Measurements from ENCODE around the gene CAV3. TPM values are rescaled to one million over a fixed set of nuclear protein-coding genes. Genes with fewer than 3 reads are reported as not detected.

The CAV3 gene
- total RNA-seq, 2 experiments from 2014 or later, result not detected

DNA sequence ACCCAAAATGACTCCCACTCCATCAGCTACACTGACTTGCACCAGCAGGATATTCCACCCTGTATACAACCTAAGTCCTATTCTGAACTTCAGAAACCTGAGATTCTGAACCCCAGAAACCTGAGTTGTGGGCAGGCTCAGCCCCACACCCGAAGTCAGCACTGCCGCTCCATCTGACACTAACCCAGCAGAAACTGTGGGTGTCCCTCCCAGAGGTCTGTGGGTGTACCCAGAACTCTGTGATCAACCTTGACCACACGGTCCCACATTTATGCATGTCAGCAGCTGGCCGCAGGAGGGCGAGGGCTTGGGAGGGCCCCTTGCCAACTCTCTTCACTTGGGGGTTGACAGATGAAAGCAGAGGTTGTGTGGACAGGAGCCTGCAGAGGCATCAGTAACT lies 26.5 kb downstream of the CAV3 start:
- no peak for DNase-seq
- CTCF ChIA-PET, result interaction anchor here (3.6 kb wide), 1 partner anchor 9 kb away, joined by 10 read pairs; the partner anchor contains the start of gene OXTR
- Mint-ChIP-seq H3K36me3 (no peaks in the 10 kb centered on the region), H3K4me3 (no peak overlapping the region), H3K9me3 (ENCODE audit: low read depth) (no peaks in the 10 kb centered on the region), H3K27ac (no peak overlapping the region), H3K4me1 (no peaks in the 10 kb centered on the region), H3K27me3 (peaks cover 5% of the 10 kb centered on the region)
- no peak for ATAC-seq

DNA sequence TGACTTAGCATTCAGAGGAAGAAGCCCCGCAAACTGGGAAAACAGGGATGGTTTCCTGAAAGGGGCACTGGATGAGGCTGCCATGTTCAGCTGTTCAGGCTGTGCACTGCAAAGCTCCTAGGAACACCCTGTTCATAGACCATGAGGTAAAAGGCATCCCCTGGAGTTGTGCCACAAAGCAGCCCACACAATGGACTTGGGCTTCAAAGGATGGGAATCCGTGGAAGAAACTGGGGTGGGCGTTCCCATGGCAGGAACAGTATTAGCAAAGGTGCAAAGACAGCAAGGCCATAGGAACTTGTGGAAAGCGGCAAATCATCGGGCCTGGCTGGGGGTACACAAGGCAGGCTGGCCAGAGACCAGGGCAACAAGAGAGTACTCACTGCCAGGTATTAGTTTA lies 26.9 kb downstream of the CAV3 start:
- Mint-ChIP-seq H3K9me3 (ENCODE audit: low read depth) (no peaks in the 10 kb centered on the region), H3K4me3 (no peak overlapping the region), H3K36me3 (no peaks in the 10 kb centered on the region), H3K27ac (no peak overlapping the region), H3K4me1 (no peaks in the 10 kb centered on the region), H3K27me3 (peaks cover 2% of the 10 kb centered on the region)
- CTCF ChIA-PET, result interaction anchor here (3.6 kb wide), 1 partner anchor 9 kb away, joined by 10 read pairs; the partner anchor contains the start of gene OXTR
- ATAC-seq, result no peak
- DNase-seq, result no peak

DNA sequence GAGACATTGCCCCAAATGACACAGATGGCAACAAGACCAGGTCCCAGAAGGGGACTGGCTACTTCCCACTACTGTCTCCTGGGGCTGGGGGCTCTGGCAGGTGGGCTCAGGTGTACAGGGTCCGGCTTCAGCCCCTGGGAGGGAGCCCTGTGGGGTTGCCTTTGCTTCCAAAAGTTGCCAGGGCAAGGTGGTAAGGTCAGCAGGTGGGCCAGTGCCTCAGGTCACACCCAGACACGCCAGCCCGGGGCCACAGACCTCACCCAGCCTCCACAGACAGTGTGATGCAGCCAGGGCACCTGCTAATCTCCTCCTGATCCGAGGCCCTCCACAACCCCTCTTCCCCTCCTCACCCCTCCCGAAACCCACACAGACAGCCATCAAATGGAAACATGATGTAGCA lies 28.3 kb downstream of the CAV3 start:
- Mint-ChIP-seq H3K9me3 (ENCODE audit: low read depth) (no peaks in the 10 kb centered on the region), H3K36me3 (no peaks in the 10 kb centered on the region), H3K4me1 (no peaks in the 10 kb centered on the region), H3K4me3 (no peak overlapping the region), H3K27ac (no peak overlapping the region), H3K27me3 (peaks cover 7% of the 10 kb centered on the region)
- no peak for ATAC-seq
- CTCF ChIA-PET, result interaction anchor here (3.6 kb wide), 1 partner anchor 7 kb away, joined by 10 read pairs; the partner anchor contains the start of gene OXTR
- no peak for DNase-seq

DNA sequence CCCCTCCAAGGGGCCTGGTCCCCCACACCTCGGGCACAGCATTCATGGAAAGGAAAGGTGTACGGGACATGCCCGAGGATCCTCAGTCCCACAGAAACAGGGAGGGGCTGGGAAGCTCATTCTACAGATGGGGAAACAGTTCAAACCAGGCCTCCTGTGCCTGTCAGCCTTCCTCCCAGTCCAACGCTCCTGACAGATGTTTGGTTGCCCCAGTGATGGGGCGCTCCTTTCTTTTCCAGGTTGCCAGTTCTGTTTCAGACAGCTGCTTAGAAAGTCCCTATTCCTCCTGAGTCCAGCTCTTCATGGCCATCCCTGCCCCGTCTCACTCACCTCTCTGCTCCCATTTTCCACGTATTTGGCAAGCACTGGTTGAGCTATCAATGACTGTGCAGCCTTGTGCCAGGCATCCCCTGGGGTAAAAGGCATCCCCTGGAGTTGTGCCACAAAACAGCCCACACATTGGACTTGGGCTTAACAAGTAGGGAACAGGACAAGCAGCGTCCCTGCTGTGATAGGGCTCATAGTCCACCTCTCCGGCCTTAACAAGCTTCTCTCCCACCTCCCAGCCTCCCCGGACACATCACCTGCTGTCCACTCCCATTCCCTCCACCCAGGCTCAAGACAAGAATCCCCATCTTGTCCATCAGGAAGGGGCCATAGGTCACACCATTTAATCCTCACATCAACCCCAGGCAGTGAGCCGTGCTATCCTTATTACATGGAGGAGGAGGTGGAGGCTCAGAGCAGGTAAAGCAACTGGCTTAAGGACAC lies 29.2 kb downstream of the CAV3 start:
- Mint-ChIP-seq H3K36me3 (no peaks in the 10 kb centered on the region), H3K27ac (no peak overlapping the region), H3K4me3 (no peak overlapping the region), H3K4me1 (peaks cover 2% of the 10 kb centered on the region), H3K9me3 (ENCODE audit: low read depth) (no peaks in the 10 kb centered on the region), H3K27me3 (peaks cover 16% of the 10 kb centered on the region)
- ATAC-seq, result no peak
- no peak for DNase-seq
- CTCF ChIA-PET, result no interaction called here

DNA sequence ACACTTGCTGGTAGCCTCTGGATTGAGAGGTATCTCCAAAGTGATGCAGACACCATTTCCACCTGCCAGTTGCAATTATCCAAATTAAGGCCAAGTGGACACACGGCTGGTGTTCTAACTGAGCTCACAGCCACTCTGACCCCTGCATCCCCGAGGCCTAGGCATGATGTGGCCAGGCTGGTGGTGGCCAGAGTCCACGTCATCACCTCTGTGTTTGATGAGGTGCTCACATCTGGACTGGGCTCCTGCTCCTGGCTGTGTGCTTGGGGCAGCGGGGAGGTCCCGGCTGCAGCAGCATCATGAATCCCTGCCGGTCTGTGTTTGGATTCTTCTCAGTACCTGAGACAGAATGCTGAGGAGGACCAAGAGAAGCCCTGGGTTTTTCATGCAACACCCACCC lies 30.9 kb downstream of the CAV3 start:
- CTCF ChIA-PET, result no interaction called here
- Mint-ChIP-seq H3K27ac (no peak overlapping the region), H3K27me3 (peaks cover 32% of the 10 kb centered on the region), H3K36me3 (no peaks in the 10 kb centered on the region), H3K4me3 (no peak overlapping the region), H3K4me1 (peaks cover 16% of the 10 kb centered on the region), H3K9me3 (ENCODE audit: low read depth) (no peaks in the 10 kb centered on the region)
- DNase-seq (no peak), ATAC-seq (no peak)

DNA sequence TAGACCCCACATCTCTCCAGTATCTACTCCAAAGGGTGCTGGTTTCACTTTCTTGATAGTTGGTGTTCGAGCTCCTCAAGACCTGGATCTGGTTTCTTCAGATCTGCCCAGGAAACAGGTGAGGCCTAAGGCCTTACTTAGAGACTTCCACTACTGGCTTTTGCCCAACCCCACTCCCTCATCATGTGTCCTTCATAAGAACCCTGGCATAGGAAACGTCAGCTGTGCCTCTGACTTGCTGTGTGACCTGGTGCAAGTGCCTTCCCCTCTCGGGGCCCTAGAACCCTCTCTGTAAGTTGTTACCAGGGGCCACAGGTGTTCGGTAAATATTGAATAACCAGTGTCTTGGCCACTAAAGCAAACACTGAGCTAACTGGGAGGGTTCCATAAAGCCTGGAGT lies 31.9 kb downstream of the CAV3 start:
- Mint-ChIP-seq H3K9me3 (ENCODE audit: low read depth) (no peaks in the 10 kb centered on the region), H3K4me1 (peaks cover 18% of the 10 kb centered on the region)
- DNase-seq, result no peak

DNA sequence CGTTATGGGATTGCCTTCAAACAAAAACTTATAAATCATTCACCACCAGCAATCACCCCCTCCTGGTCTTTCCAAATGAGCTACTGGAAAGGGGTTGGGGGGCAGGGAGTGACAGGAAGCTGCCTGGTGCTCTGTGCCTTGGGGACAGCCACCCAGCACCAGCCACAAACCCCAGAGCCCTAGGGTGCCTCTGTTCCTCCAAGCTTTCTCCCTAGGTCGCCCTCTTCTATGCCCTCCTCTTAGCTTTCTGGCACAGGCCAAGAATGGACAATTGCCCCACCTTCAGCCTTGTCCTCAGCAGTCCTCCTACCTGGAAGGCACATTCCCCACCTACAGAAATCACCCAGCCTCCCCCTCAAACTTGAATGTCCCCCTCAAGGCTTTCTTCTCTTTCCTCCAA lies 32.5 kb downstream of the CAV3 start:
- no peak for DNase-seq
- no peak for ATAC-seq
- no peaks in the 10 kb centered on the region for H3K36me3 Mint-ChIP-seq
- H3K27ac Mint-ChIP-seq, result no peak overlapping the region
- CTCF ChIA-PET, result no interaction called here
- H3K4me1 Mint-ChIP-seq, result peaks cover 18% of the 10 kb centered on the region
- no peaks in the 10 kb centered on the region for H3K9me3 Mint-ChIP-seq (ENCODE audit: low read depth)
- H3K27me3 Mint-ChIP-seq, result peaks cover 47% of the 10 kb centered on the region
- no peak overlapping the region for H3K4me3 Mint-ChIP-seq

More for the DNA sequence above, 31.9 kb downstream of the CAV3 start:
- Mint-ChIP-seq H3K27ac (no peak overlapping the region), H3K4me3 (no peak overlapping the region), H3K27me3 (peaks cover 42% of the 10 kb centered on the region), H3K36me3 (no peaks in the 10 kb centered on the region)
- CTCF ChIA-PET, result no interaction called here
- ATAC-seq, result no peak

DNA sequence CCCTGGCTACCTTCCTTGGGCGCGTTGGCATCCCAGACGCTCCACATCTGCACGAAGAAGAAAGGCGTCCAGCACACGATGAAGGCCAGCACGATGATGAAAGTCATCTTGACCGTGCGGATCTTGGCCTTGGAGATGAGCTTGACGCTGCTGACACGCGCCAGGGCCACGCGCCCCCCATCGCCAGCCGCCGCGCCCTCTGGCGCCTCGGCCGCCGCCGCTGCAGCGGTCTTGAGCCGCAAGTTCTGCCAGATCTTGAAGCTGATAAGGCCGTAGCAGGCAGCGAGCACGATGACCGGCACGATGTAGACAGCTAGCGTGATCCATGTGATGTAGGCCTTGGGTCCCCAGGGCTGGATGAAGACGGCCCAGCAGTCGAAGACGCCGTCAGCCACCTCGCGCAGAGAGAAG lies 33.7 kb downstream of the CAV3 start:
- Mint-ChIP-seq H3K4me1 (peaks cover 18% of the 10 kb centered on the region), H3K36me3 (no peaks in the 10 kb centered on the region), H3K9me3 (ENCODE audit: low read depth) (no peaks in the 10 kb centered on the region), H3K4me3 (no peak overlapping the region), H3K27ac (no peak overlapping the region), H3K27me3 (peaks cover 50% of the 10 kb centered on the region)
- no peak for ATAC-seq
- no peak for DNase-seq
- CTCF ChIA-PET, result no interaction called here

DNA sequence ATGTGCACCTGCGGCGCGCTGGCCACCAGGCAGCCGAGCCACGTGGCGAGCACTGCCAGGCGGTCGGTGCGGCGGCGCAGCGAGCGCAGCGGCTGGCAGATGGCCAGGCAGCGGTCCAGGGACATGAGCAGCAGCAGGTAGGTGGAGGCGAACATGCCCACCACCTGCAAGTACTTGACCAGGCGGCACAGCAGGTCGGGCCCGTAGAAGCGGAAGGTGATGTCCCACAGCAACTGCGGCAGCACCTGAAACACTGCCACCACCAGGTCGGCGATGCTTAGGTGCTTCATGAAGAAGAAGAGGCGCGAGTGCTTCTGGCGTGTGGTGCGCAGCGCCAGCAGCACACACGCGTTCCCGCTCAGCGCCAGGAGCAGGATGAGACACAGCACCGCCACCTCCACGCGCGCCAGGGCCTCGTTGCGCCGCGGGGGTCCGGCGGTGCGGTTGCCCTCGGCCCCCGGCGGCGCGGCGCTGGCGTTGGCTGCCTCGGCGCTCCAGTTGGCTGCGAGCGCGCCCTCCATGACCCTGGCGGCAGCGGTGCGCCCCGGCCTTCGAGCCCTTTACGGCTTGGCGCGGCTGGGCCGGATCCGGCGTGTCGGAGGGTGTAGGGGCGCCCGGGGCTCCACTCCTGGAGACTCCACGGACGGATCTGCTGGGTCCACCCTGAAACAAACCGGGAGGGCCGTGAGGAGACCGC lies 34.2 kb downstream of the CAV3 start:
- H3K4me3 Mint-ChIP-seq, result no peak overlapping the region

DNA sequence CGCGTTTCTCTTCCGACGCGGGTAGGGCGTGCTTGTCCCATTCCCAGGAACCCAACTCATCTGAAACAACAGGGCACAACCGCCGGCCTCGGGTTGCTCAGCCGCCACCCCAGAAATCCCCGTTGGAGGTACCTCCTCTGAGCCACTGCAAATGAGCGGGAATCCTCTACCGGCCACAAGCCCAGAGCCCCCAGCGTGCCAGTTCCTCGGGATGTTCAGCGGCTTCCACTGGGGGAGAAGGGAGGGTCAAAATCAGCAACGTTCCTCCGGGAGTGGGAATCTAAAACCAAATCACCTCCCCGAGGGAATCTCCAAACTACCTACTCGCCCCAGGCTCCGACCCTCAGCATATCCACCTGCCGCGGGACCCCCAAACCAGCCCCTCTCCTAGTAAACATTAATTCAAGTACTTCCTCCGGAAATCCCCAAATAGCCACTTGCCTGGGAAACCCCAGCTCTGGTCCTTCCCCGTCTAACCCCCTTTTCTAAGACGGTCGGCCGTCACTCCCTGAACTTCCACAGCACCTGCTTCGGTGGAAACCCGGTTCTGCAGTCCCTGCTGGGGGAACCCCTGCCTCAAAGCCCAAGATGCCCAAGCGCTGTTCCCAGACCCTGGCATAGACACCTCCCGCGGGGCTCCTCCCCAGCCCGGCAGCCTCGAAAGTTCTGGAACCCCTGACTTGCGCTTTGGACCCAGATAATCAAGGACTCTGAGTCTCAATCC lies 34.9 kb downstream of the CAV3 start:
- peaks cover 18% of the 10 kb centered on the region for H3K4me1 Mint-ChIP-seq

More for the DNA sequence above, 34.2 kb downstream of the CAV3 start:
- CTCF ChIA-PET, result interaction anchor here (0.9 kb wide), 1 partner anchor 10 kb away, joined by 3 read pairs; no protein-coding TSS in a partner anchor
- peaks cover 50% of the 10 kb centered on the region for H3K27me3 Mint-ChIP-seq
- no peak overlapping the region for H3K27ac Mint-ChIP-seq
- H3K36me3 Mint-ChIP-seq, result no peaks in the 10 kb centered on the region
- DNase-seq (no peak), ATAC-seq (no peak)
- H3K4me1 Mint-ChIP-seq, result peaks cover 18% of the 10 kb centered on the region
- no peaks in the 10 kb centered on the region for H3K9me3 Mint-ChIP-seq (ENCODE audit: low read depth)

DNA sequence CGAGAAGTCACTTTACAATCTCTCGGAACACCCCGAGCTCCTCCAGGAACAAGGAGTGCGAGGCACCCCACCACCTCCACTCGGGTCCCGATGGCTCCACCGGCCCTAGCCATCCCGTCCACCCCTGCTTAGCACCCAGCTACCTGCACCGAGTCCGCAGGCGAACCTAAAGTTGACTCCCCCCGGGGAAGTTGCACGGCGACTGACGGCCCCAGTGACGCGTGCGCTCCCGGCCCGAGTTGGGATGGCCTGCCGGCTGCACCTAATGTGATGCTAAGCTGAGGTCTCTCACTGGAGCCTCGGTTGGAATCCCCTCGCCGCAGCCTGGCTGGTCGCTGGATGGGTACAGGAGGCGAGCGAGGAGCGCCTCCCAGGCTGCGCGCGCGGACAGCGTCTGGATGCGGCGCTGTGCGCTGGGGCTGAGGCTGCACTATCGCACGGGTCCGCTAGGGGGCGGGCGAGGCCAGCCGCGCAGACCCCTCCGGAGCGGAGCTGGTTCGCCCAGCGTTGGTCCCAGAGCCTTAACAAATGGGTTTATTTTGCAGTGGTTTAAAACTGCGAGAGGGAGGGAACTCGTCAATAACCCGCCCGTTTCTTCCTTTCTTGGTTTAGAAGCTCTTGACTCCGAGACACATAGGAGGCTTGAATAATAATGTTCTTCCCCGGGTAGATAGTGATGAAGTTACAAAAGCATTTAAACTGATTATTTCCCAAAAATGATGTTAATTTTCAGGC lies 35.7 kb downstream of the CAV3 start, which contains the start of gene OXTR:
OXTR (minus strand) TSS at position 526 of the 735 bp plus-strand sequence. CDS start 1,426 bp downstream, outside the sequence.
- Mint-ChIP-seq H3K9me3 (ENCODE audit: low read depth) (no peaks in the 10 kb centered on the region), H3K36me3 (no peaks in the 10 kb centered on the region), H3K4me3 (peak within 1 kb of the TSS; percentile 32), H3K27me3 (peaks cover 50% of the 10 kb centered on the region), H3K27ac (no peak within 1 kb of the TSS), H3K4me1 (peaks cover 18% of the 10 kb centered on the region)
- DNase-seq (peak; percentile 67), ATAC-seq (peak; percentile 92)
- CTCF ChIA-PET, result interaction anchor here (0.7 to 1.7 kb wide), 19 partner anchors 9 to 533 kb away, joined by 3 to 10 read pairs (median 4); partner anchors contain the start of gene CAV3

More for the DNA sequence above, 34.9 kb downstream of the CAV3 start:
- CTCF ChIA-PET, result interaction anchor here (0.7 to 1.7 kb wide), 11 partner anchors 8 to 534 kb away, joined by 3 to 10 read pairs (median 4); no protein-coding TSS in a partner anchor
- Mint-ChIP-seq H3K9me3 (ENCODE audit: low read depth) (no peaks in the 10 kb centered on the region), H3K4me3 (peak overlapping the region; percentile 32), H3K36me3 (no peaks in the 10 kb centered on the region), H3K27me3 (peaks cover 50% of the 10 kb centered on the region), H3K27ac (no peak overlapping the region)
- no peak for DNase-seq
- ATAC-seq, result no peak

DNA sequence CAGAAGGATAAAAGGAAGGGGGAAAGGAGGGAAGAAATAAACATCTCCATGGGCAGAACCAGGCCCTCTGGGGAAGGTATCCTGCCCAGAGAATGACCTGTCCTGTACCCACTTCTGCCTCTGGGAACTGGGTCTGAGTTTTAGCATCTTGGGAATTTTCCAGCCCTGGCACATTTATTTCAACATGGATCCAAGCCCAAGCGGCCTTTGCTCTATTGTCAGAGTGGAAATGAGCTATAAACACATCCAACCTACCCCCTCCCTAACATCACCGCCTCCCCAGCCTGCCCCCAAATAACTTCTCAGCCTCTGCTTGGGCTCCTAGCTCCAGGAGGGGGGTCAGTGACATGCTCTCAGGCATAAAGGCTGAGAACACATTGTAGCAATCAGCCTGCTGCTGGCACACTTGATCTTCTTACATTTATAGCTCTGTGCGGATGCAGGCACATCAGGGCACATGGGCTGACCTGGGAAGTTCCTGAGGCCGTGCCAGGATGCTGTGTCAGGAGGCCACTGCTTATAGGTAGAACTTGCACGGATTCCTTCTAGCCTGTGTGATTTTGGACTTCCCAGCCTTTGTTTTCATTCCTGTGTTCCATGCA lies 40.4 kb downstream of the CAV3 start:
- DNase-seq (no peak), ATAC-seq (no peak)
- no peak overlapping the region for H3K27ac Mint-ChIP-seq
- peaks cover 31% of the 10 kb centered on the region for H3K27me3 Mint-ChIP-seq
- H3K36me3 Mint-ChIP-seq, result no peaks in the 10 kb centered on the region
- CTCF ChIA-PET, result no interaction called here
- H3K9me3 Mint-ChIP-seq (ENCODE audit: low read depth), result no peaks in the 10 kb centered on the region
- H3K4me3 Mint-ChIP-seq, result no peak overlapping the region
- H3K4me1 Mint-ChIP-seq, result peaks cover 6% of the 10 kb centered on the region
